SK-N-SH (cell line): ENCODE data around the gene C9. TPM values are rescaled to one million over a fixed set of nuclear protein-coding genes. Genes with fewer than 3 reads are reported as not detected.

Experiments used
- CTCF ChIA-PET: fragments of 300-600, 350-600 bp; formaldehyde crosslinking; extraction: SDS; loops from one replicate; lab custom pipeline; 2021; lab: Yijun Ruan, JAX
- POLR2A ChIA-PET: fragments of 350-600 bp; sonication (Branson Sonifier 250); formaldehyde crosslinking; extraction: SDS; loops from one replicate; lab custom pipeline; 2020; ENCODE audit warnings: antibody characterized with exemption, inconsistent platforms; lab: Yijun Ruan, JAX
- DNase-seq: peaks from one replicate; pipeline ENCODE4 v3.0.0; 2012
- H2AFZ ChIP-seq: fragments of 200-600 bp; sonication (generic); 2 replicates; pipeline ENCODE4 v1.8.1; 2016; ENCODE audit warnings: antibody characterized with exemption, mild to moderate bottlenecking, low read depth
- H3F3A ChIP-seq: fragments of 200-600 bp; sonication (generic); replicated peaks from 2 replicates; pipeline ENCODE3; 2016; ENCODE audit warnings: antibody characterized with exemption, mild to moderate bottlenecking; ENCODE audit not compliant: insufficient read depth
- H3K27ac ChIP-seq, 2 experiments: fragments of 200-500 bp in 1 of 2; fragments of 200-600 bp in 1 of 2; sonication (Bioruptor generic) in 1 of 2; sonication (generic), shearing (Covaris generic) in 1 of 2; 2 replicates each; pipeline versions ENCODE4 v1.5.1 to v1.6.1; 2014 to 2016; ENCODE audit warnings: low read depth in 2 of 2, inconsistent platforms in 1 of 2, low read length in 1 of 2, mild to moderate bottlenecking in 1 of 2, mixed read lengths in 1 of 2
- H3K27me3 ChIP-seq: fragments of 200-600 bp; sonication (generic), shearing (Covaris generic); 2 replicates; pipeline ENCODE4 v1.6.1; 2016; ENCODE audit warnings: mixed run types; ENCODE audit not compliant: insufficient read depth
- H3K36me3 ChIP-seq, 2 experiments: fragments of 200-500 bp in 1 of 2; fragments of 200-600 bp in 1 of 2; sonication (Bioruptor generic) in 1 of 2; sonication (generic) in 1 of 2; replicated peaks in 1 of 2; 2 replicates each; pipeline versions ENCODE3 to v1.5.1; 2014 to 2016; ENCODE audit warnings: low read length in 1 of 2, mild to moderate bottlenecking in 1 of 2; ENCODE audit not compliant: insufficient read depth in 2 of 2, control insufficient read depth in 1 of 2
- H3K4me1 ChIP-seq, 2 experiments: fragments of 200-500 bp in 1 of 2; fragments of 200-600 bp in 1 of 2; sonication (Bioruptor generic) in 1 of 2; sonication (generic), shearing (Covaris generic) in 1 of 2; 2 replicates each; pipeline versions ENCODE4 v1.5.1 to v1.6.1; 2014 to 2016; ENCODE audit warnings: low read depth in 1 of 2, low read length in 1 of 2, mixed run types in 1 of 2; ENCODE audit not compliant: insufficient read depth in 2 of 2, control insufficient read depth in 1 of 2
- H3K4me2 ChIP-seq: fragments of 200-600 bp; sonication (generic), shearing (Covaris generic); 2 replicates; pipeline ENCODE4 v1.6.1; 2017; ENCODE audit warnings: mixed run types
- H3K4me3 ChIP-seq, 2 experiments: fragments of 200-500 bp in 1 of 2; fragments of 200-600 bp in 1 of 2; sonication (Bioruptor generic) in 1 of 2; sonication (generic), shearing (Covaris generic) in 1 of 2; 2 replicates each; pipeline versions ENCODE4 v1.5.1 to v1.8.1; 2014 to 2016; ENCODE audit warnings: low read depth in 2 of 2, inconsistent platforms in 1 of 2, low read length in 1 of 2, mild to moderate bottlenecking in 1 of 2, mixed read lengths in 1 of 2, moderate library complexity in 1 of 2
- H3K79me2 ChIP-seq: fragments of 200-600 bp; sonication (generic); 2 replicates; pipeline ENCODE4 v1.8.1; 2017; ENCODE audit warnings: mild to moderate bottlenecking; ENCODE audit not compliant: insufficient read depth
- H3K9ac ChIP-seq: fragments of 200-600 bp; sonication (generic); 2 replicates; pipeline ENCODE4 v1.6.1; 2017; ENCODE audit warnings: mixed run types
- H3K9me2 ChIP-seq: fragments of 200-600 bp; sonication (generic); 2 replicates; pipeline ENCODE4 v1.6.1; 2017; ENCODE audit warnings: mixed run types
- H3K9me3 ChIP-seq: fragments of 200-600 bp; sonication (generic); 2 replicates; pipeline ENCODE4 v1.6.1; 2017; ENCODE audit warnings: mixed run types, mild to moderate bottlenecking, moderate library complexity
- H4K20me1 ChIP-seq: fragments of 200-600 bp; sonication (generic); 2 replicates; pipeline ENCODE4 v1.6.1; 2017; ENCODE audit warnings: mild to moderate bottlenecking, mixed run types; ENCODE audit not compliant: insufficient read depth
- CHD2 ChIP-seq: fragments of 150-350 bp; IDR thresholded peaks from 2 replicates; pipeline ENCODE4 v1.6.1; 2018; ENCODE audit warnings: low read length; ENCODE audit not compliant: partially characterized antibody
- EP300 ChIP-seq, 2 experiments: IDR thresholded peaks; 2 replicates each; pipeline versions ENCODE4 v1.4.0 to v1.6.1; 2012; ENCODE audit warnings: borderline replicate concordance in 1 of 2, low read depth in 1 of 2, low read length in 1 of 2
- GABPA ChIP-seq: IDR thresholded peaks from 2 replicates; pipeline ENCODE4 v1.4.0; 2012; ENCODE audit warnings: low read depth, mild to moderate bottlenecking
- MXI1 ChIP-seq: IDR thresholded peaks from 2 replicates; pipeline ENCODE4 v1.6.1; 2012; ENCODE audit warnings: mild to moderate bottlenecking, low read depth, low read length, improper control_type of control experiment
- RAD21 ChIP-seq: IDR thresholded peaks from 2 replicates; pipeline ENCODE4 v1.6.1; 2012; ENCODE audit warnings: mild to moderate bottlenecking, low read length
- RXRA ChIP-seq: IDR thresholded peaks from 2 replicates; pipeline ENCODE4 v1.4.0; 2012; ENCODE audit warnings: low read depth, mild to moderate bottlenecking, borderline replicate concordance
- TAF1 ChIP-seq: IDR thresholded peaks from 2 replicates; pipeline ENCODE4 v1.6.1; 2012; ENCODE audit warnings: low read depth, mild to moderate bottlenecking, low read length, moderate library complexity, borderline replicate concordance
- TCF12 ChIP-seq: IDR thresholded peaks from 2 replicates; pipeline ENCODE4 v1.4.0; 2012
- TEAD4 ChIP-seq: IDR thresholded peaks from 2 replicates; pipeline ENCODE4 v1.4.0; 2012; ENCODE audit warnings: mild to moderate bottlenecking, borderline replicate concordance; ENCODE audit not compliant: insufficient read depth
- polyA plus RNA-seq, 3 experiments: library from polyadenylated mRNA; depleted of rRNA; stranded (reverse); fragments of >200 nt; gene quantifications; 2 replicates each; pipeline ENCODE4 v1.2.3, GENCODE V29; 2012
- TF ChIP-seq, protein P1 (sequence below): IDR thresholded peaks from 2 replicates; pipeline ENCODE4; 2012
- TF ChIP-seq, protein P2 (sequence below): IDR thresholded peaks from 2 replicates; pipeline ENCODE4 v1.6.1; 2012; ENCODE audit warnings: mild to moderate bottlenecking, low read depth, low read length, moderate library complexity
- TF ChIP-seq, protein P3 (sequence below): IDR thresholded peaks from 2 replicates; pipeline ENCODE4 v1.4.0; 2012; ENCODE audit warnings: low read depth
- TF ChIP-seq, protein P4 (sequence below): IDR thresholded peaks from 2 replicates; pipeline ENCODE4 v1.4.0; 2012; ENCODE audit warnings: low read depth, borderline replicate concordance

Gene C9
- polyA plus RNA-seq, 1 of the 3 experiments (the other 2 are of a cell fraction), result not detected

DNA sequence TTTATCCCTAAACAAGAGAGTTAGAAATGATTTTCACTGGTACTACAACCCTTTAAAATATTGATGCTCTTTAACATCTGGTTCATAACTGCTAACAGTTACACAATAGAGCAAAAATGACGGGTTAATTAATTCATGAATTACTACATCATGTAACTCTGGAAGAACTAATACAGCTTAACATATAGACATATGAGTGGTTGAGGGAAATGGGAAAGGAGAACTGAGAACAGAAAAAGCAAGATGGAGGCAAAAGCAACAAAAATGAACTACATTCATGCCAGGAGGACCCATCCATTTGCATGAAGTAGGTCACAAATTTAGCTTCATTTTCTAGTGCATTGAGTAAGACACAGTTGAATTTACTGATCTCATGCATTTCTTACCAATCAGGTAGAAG, 61.8 kb downstream of the C9 start (continued):
- TF ChIP-seq, protein P1, sequence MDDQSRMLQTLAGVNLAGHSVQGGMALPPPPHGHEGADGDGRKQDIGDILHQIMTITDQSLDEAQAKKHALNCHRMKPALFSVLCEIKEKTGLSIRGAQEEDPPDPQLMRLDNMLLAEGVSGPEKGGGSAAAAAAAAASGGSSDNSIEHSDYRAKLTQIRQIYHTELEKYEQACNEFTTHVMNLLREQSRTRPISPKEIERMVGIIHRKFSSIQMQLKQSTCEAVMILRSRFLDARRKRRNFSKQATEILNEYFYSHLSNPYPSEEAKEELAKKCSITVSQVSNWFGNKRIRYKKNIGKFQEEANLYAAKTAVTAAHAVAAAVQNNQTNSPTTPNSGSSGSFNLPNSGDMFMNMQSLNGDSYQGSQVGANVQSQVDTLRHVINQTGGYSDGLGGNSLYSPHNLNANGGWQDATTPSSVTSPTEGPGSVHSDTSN, result no peak
- TF ChIP-seq TAF1, result no peak
- TF ChIP-seq EP300 (IDR thresholded peaks at IDR 0.05; ENCODE audit: borderline replicate concordance in 1 of 2, low read depth in 1 of 2, low read length in 1 of 2), result no peak

DNA sequence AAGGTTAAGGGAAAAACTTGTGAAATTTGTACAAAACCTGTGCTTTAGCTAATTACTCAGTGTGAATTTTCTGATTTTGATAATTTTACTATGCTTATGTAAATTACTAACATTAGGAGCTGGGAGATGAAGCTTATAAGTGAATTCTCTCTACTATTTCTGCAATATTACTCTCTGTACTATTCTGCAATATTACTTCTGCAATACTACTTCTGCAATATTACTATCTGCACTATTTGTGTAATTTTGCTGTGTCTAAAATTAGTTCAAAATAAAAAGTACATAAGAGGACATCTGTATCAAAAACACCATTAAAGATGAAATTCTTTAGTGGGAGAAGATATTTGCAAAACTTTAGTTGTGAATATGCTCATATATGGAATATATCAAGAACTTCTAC, 62.9 kb downstream of the C9 start:
- Histone ChIP-seq H3K9ac (no peak overlapping the region), H3F3A (no peaks in the 10 kb centered on the region), H3K79me2 (no peaks in the 10 kb centered on the region), H3K4me1 (no peaks in the 10 kb centered on the region), H2AFZ (no peak overlapping the region), H3K9me2 (no peaks in the 10 kb centered on the region), H3K27ac (no peak overlapping the region), H3K36me3 (no peaks in the 10 kb centered on the region), H3K9me3 (0 out of 2 replicates have a peak, but pooled peaks cover 12% of the 10 kb centered on the region), H4K20me1 (no peaks in the 10 kb centered on the region), H3K4me2 (no peak overlapping the region), H3K27me3 (peaks cover 13% of the 10 kb centered on the region; the same call in 1 of the 2 replicates), H3K4me3 (no peak overlapping the region)
- TF ChIP-seq, protein P2, sequence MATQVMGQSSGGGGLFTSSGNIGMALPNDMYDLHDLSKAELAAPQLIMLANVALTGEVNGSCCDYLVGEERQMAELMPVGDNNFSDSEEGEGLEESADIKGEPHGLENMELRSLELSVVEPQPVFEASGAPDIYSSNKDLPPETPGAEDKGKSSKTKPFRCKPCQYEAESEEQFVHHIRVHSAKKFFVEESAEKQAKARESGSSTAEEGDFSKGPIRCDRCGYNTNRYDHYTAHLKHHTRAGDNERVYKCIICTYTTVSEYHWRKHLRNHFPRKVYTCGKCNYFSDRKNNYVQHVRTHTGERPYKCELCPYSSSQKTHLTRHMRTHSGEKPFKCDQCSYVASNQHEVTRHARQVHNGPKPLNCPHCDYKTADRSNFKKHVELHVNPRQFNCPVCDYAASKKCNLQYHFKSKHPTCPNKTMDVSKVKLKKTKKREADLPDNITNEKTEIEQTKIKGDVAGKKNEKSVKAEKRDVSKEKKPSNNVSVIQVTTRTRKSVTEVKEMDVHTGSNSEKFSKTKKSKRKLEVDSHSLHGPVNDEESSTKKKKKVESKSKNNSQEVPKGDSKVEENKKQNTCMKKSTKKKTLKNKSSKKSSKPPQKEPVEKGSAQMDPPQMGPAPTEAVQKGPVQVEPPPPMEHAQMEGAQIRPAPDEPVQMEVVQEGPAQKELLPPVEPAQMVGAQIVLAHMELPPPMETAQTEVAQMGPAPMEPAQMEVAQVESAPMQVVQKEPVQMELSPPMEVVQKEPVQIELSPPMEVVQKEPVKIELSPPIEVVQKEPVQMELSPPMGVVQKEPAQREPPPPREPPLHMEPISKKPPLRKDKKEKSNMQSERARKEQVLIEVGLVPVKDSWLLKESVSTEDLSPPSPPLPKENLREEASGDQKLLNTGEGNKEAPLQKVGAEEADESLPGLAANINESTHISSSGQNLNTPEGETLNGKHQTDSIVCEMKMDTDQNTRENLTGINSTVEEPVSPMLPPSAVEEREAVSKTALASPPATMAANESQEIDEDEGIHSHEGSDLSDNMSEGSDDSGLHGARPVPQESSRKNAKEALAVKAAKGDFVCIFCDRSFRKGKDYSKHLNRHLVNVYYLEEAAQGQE, result no peak
- TF ChIP-seq GABPA, result no peak
- no peak for TF ChIP-seq CHD2
- TF ChIP-seq RXRA, result no peak
- DNase-seq, result no peak
- ChIA-PET CTCF (no interaction called here), POLR2A (no interaction called here)

DNA sequence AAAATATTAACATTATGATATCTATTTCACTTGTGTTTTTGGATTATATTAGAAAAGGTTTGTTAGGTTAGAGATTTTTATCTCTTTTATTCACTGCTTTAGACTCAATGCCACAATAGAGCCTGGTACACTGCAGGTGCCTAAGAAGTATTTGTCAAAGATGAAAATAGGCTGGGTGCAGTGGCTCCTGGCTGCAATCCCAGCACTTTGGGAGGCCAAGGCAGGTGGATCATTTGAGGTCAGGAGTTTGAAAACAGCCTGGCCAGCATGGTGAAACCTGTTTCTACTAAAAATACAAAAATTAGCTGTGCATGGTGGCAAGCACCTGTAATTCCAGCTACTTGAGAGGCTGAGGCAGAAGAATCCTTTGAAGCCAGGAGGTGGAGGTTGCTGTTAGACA, 64.3 kb downstream of the C9 start:
- TF ChIP-seq TEAD4 (no peak), MXI1 (no peak), RAD21 (no peak), TCF12 (no peak)
- TF ChIP-seq, protein P3, sequence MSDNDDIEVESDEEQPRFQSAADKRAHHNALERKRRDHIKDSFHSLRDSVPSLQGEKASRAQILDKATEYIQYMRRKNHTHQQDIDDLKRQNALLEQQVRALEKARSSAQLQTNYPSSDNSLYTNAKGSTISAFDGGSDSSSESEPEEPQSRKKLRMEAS, result no peak
- TF ChIP-seq, protein P4, sequence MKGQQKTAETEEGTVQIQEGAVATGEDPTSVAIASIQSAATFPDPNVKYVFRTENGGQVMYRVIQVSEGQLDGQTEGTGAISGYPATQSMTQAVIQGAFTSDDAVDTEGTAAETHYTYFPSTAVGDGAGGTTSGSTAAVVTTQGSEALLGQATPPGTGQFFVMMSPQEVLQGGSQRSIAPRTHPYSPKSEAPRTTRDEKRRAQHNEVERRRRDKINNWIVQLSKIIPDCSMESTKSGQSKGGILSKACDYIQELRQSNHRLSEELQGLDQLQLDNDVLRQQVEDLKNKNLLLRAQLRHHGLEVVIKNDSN, result no peak
- Histone ChIP-seq H3K79me2 (no peaks in the 10 kb centered on the region), H3K36me3 (no peaks in the 10 kb centered on the region), H3F3A (no peaks in the 10 kb centered on the region), H2AFZ (no peak overlapping the region), H3K9me3 (0 out of 2 replicates have a peak, but pooled peaks cover 12% of the 10 kb centered on the region), H3K27me3 (peaks cover 4% of the 10 kb centered on the region; the same call in 1 of the 2 replicates), H4K20me1 (no peaks in the 10 kb centered on the region), H3K27ac (no peak overlapping the region), H3K4me3 (no peak overlapping the region), H3K4me2 (no peak overlapping the region), H3K4me1 (no peaks in the 10 kb centered on the region), H3K9ac (no peak overlapping the region), H3K9me2 (no peaks in the 10 kb centered on the region)
- DNase-seq, result no peak
- POLR2A ChIA-PET, result no interaction called here
- CTCF ChIA-PET, result no interaction called here
